Measurements from ENCODE around the gene TNPO2.

The TNPO2 gene

GRCh38 chr19:12675399-12675798, 48.3 kb downstream of the TNPO2 start:
- no peak for DNase-seq

DNA sequence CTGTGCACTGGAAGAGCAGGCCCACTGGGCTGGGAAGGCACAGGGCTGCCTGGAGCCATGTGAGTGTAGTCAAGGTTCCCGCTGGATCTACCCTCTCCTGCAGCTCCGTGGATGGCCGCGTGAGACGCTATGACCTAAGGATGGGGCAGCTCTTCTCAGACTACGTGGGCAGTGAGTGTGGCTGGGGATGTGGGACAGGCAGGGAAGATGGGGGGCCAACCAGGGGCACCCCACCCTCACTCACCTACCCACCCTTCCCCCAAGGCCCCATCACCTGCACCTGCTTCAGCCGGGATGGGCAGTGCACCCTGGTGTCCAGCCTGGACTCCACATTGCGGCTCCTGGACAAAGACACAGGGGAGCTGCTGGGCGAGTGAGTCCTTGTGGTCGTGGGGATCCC, 51.0 kb downstream of the TNPO2 start:
- DNase-seq, result no peak

DNA sequence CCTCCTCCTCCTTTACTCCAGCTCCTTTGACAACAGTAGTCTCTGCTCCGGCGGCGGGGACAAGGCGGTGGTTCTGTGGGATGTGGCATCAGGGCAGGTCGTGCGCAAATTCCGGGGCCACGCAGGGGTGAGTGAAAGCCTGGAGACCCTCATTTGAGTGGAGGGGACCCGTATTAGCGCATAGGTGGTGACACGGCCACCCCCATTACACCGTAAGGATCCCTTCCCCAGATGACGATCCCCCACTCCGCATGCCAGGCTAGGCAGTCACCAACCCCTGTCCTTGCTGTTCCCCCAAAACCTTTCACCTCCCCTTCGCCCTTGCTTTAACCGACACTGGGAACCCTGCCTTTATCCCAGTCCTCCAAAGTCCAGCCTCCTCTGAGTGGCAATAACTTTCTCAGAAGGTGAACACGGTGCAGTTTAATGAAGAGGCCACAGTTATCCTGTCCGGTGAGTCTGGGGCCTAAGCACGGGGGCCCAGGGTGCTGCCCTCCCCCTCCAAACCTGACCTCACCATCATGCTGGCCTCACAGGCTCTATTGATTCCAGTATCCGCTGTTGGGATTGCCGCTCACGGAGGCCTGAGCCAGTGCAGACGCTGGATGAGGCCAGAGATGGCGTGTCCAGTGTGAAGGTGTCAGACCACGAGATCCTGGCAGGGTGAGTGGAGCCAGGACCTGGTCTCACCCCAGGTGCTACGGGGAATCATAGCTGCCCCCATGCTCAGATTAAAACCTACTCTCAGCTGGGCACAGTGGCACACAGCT, 53.4 kb downstream of the TNPO2 start:
- DNase-seq, result no peak

- peak; percentile 75 to 78 for DNase-seq
Observed at GRCh38 chr19:12669270-12670158, 54.2 kb downstream of the TNPO2 start.

DNA sequence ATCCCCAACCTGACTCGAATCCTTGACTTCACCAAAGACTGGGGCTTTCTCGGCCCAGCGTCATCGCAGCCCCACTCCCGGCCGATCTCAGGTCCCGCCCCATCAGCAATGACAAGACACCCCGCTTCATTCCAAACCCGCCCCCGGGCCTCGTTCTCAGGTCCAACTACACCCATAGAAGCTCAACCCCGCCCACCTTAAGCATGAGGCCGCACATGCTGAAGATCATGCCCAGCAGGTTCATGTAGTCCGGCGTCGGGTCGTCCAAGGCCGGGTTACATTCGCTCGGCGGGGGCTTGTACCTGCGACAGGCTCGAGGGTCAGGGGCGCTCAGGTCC, 54.8 kb downstream of the TNPO2 start:
- DNase-seq, result no peak

DNA sequence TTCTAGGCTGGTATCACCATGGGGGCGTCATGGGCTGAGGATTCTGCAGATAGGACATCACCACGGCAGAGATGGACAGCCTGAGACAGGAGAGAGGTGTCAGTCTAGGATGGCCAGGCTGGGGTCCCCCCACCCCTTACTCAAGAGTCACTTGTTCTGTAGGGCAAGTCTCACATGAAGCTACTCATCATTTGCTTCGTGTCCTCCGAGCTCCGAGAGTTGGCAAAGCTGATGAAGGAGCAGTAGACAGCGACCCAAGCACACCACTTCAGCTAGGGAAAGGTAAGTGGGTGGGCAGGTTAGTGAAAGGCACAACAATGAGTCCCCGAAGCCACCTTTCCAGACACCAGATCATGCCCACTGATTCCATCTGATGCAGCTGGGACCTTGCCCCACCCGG, 55.4 kb downstream of the TNPO2 start:
- no peak for DNase-seq

GRCh38 chr19:12667731-12668302, 55.9 kb downstream of the TNPO2 start:
- DNase-seq, result no peak

- peak; percentile 56 to 57 for DNase-seq
Observed at GRCh38 chr19:12666265-12667048, 57.3 kb downstream of the TNPO2 start, which contains the start of the genes MAN2B1 and WDR83. TSS of gene MAN2B1 (minus strand) at chr19:12666742. CDS start at chr19:12666701, 41 bp downstream. TSS of gene WDR83 (plus strand) at chr19:12666807. CDS start at chr19:12669791, 2,984 bp downstream.

DNA sequence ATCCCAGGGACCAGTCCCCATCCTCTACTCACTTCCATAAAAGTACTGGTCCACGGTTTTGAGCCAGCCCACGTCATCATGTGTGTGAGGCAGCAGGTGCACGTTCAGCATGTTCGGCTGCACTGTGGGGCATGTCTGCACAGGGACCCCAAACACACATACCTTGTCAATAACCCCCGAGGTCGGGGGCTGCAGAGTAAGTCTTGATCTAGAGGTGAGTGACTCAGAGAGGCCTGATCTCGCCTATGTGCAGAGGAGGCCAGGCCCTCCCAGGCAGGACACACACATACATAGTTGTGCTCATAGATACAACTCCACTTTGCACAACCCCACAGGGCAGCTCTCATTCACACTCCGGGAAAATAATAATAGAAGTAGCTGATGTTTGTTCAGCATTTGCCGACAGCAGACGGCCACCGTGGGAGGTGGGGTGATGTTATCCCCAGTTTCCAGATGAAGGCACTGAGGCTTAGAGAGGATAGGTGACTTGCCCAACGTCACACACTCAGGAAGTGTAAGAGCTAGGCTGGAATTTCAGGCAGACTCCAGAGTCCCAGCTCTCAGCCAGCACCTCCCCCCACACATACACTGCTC, 58.0 kb downstream of the TNPO2 start:
- no peak for DNase-seq

DNA sequence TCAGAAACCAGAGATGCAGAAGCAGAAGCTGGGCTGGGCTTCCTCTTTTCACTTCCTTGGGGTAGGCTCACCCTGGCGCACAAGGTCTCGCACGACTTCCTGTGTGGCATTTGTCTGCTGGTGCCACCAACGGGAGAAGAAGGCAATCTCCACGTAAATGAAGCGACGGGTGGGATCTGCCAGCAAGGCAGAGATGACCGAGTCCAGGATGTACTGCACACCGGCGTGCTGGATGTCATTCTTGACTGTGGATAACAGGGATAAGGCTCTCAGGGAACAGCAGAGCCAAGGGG, 58.5 kb downstream of the TNPO2 start:
- peak; percentile 94 to 97 for DNase-seq

DNA sequence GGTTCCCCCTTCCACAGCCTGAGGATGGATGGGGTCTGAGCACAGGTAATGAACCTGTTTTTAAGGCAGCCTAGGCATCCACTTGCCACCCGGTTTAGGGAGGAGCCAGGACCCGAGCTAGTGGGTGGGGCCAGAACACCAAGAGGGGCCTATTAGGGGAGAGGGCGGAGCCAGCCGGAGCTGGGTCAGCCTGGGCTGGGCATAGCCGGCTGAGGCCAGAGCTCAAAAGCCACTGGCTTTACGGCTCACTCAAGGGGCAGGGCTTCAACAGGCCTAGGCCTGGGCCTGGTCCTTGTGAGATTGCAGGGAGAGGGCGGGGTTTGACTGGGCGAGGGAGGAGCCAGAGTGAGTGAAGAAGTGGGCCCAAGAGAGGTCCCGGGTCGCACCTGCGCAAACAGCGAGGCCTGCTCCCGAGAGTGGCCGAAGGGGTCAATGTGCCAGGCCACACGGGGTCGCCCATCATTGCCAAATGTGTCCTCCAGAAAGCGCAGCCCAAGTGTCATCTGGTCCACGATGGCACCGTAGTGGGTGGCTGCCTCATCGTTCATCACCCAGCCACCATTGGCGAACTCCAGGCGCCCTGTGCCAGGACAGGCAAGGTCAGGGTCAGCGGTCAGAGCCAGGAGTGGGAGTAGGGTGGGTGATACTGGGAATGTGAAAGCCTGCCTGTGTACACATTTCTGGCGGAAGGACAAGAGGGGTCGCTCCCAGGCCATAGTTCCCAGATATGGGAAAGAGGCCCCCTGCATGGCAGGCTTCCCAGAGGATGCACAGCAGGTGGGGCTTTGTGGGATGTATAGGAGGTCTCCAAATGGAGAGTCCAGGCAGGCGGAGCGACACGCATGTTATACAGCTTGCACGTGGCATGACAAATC, 59.1 kb downstream of the TNPO2 start:
- no peak for DNase-seq

DNA sequence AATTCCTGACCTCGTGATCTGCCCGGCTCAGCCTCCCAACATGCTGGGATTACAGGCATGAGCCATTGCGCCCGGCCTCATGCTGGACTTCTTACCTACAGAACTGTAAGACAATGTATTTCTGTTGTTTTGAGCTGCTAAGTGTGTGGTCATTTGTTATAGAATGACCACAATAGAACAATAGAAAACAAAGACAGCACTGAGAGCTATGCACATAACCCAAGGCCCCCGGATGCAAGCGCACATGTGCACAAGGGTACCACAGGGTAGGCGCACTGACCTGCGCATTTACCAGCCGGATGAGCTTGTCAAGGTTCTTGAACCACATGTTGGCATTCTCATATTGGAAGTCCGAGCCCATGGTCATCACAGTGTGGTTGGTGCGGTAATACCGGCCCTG, 62.8 kb downstream of the TNPO2 start:
- no peak for DNase-seq

- DNase-seq, result no peak
Observed at GRCh38 chr19:12657966-12658365, 65.8 kb downstream of the TNPO2 start.

GRCh38 chr19:12656899-12657571, 66.7 kb downstream of the TNPO2 start:
- DNase-seq, result no peak

DNA sequence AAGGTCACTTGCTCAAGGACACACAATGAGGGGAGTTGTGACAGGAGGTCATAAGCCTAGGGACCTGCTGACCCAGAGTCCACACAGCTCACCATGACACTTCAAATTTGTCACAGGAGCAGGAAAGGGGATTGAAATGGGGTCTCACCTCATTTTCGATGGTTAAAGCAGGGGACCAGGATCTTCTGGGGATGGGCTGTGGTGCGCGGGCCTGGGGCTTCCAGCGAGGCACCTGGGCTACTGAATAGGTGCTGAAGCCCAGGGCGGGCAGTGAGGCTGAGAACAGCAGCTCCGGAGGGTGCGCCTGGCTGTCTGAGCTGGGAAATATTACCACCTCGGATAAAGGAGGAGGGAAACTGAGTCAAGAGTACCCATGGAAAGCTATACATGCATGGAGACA, 68.2 kb downstream of the TNPO2 start:
- DNase-seq, result no peak

DNA sequence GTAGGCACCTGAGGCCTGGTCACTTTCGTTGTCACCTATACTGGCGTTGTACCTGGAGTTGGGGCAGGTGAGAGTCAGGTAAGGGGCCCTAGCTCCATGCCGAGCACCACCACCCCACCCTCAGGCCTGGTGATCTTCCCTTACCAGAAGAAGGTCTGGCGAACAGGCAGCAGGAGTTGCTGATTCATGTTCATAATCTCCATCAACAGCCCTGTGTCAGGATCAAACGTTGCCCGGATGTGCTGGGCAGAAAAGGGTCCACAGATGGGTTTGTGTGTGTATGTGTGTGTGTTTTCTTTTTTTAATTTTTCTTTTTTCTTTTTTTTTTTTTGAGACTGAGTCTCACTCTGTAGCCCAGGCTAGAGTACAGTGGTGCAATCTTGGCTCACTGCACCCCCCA, 71.5 kb downstream of the TNPO2 start:
- DNase-seq, result no peak

GRCh38 chr19:12649941-12650340, 73.8 kb downstream of the TNPO2 start:
- no peak for DNase-seq

Measured in AML-193 (cell line).